Transverse colon (tissue), 4 donors: ENCODE measurements around the gene PPME1. TPM values are rescaled to one million over a fixed set of nuclear protein-coding genes. Genes with fewer than 3 reads are reported as not detected.
"Not testable (repeated sequence)": the region's sequence is repeated elsewhere in the genome, so short reads cannot be mapped to it uniquely, and the experiment has no call there.

ENCODE experiments used
- DNase-seq: peaks from one replicate; pipeline ENCODE4 v3.0.0-alpha.2; 2019
- H3K27ac ChIP-seq, 4 donors: fragments of 200-600 bp; sonication (generic); 2 replicates each; pipeline ENCODE4 v1.5.1; 2016 to 2018; ENCODE audit warnings: inconsistent platforms in 4 of 4
- H3K27me3 ChIP-seq: fragments of 200-600 bp; sonication (generic); 2 replicates; pipeline ENCODE4 v1.5.1; 2017; ENCODE audit warnings: inconsistent platforms
- H3K36me3 ChIP-seq, 4 donors: fragments of 200-600 bp; sonication (generic); 2 replicates each; pipeline ENCODE4 v1.5.1; 2017 to 2019; ENCODE audit warnings: inconsistent platforms in 4 of 4
- H3K4me1 ChIP-seq, 4 donors: fragments of 200-600 bp; sonication (generic); 2 replicates each; pipeline ENCODE4 v1.5.1; 2017 to 2020; ENCODE audit warnings: inconsistent platforms in 4 of 4
- H3K4me3 ChIP-seq, 4 donors: fragments of 200-600 bp; sonication (generic); 1 replicate in 1 of 4; 2 replicates in 3 of 4; pipeline versions ENCODE4 v1.5.1 to v1.6.1; 2017 to 2019; ENCODE audit warnings: inconsistent platforms in 4 of 4
- H3K9me3 ChIP-seq, 2 donors: fragments of 200-600 bp; sonication (generic); 2 replicates each; pipeline ENCODE4 v1.5.1; 2017 to 2019; ENCODE audit warnings: inconsistent platforms in 2 of 2
- EP300 ChIP-seq: sonication (generic); formaldehyde crosslinking; IDR thresholded peaks from one replicate; pipeline ENCODE4 v1.6.1; 2017; ENCODE audit warnings: antibody characterized with exemption, low read depth
- POLR2A ChIP-seq: fragments of 450-650 bp; IDR thresholded peaks from one replicate; pipeline ENCODE4 v1.6.1; 2016; ENCODE audit warnings: antibody characterized with exemption, mild to moderate bottlenecking, moderate library complexity
- POLR2AphosphoS5 ChIP-seq, 3 donors: sonication (generic); formaldehyde crosslinking; IDR thresholded peaks; one replicate each; pipeline ENCODE4 v1.6.1; 2016; ENCODE audit warnings: antibody characterized with exemption in 3 of 3
- WGBS, 2 donors: methylation state at CpG; one replicate each; pipeline ENCODE4 v1.1.5; 2018; ENCODE audit warnings: low coverage in 1 of 2; 5-methylcytosine and 5-hydroxymethylcytosine counted together
- in situ Hi-C, 4 donors: fragments of 200-750 bp; cut with MboI; loops; one replicate each; pipeline versions ENCODE4 v1.15.0 to v1.15.1; 2017; ENCODE audit warnings: low sequenced_read_pairs in 3 of 4, low pct_ligation_motif_present in 1 of 4, low pct_unique_long_range_greater_than_20kb in 1 of 4
- intact Hi-C: fragments of 100-400 bp; cut with DNase I; formaldehyde crosslinking; loops from one replicate; pipeline ENCODE4 v1.15.1; 2023; ENCODE audit warnings: low total_unique reads
- total RNA-seq, 4 donors: library from RNA; depleted of rRNA; stranded (reverse); fragments of >200 nt; gene quantifications; one replicate each; pipeline ENCODE4 v1.1.0, GENCODE V29; 2016
- TF ChIP-seq, protein P1 (sequence below), 5 experiments: fragments of 200-600 bp in 3 of 5; fragments of 450-650 bp in 2 of 5; sonication (generic) in 3 of 5; IDR thresholded peaks; 1 replicate in 2 of 5; 2 replicates in 3 of 5; pipeline ENCODE4 v1.5.1; 2016 to 2017; ENCODE audit warnings: antibody characterized with exemption in 5 of 5, inconsistent platforms in 3 of 5, mild to moderate bottlenecking in 2 of 5, moderate library complexity in 1 of 5

PPME1 gene
- 10 to 100 TPM; 21.3 to 33.7 (median 22.4) TPM for total RNA-seq

GRCh38 chr11:74170694-74171629 is at the start of gene PPME1, which contains the start of gene C2CD3:
TSS of gene PPME1 (plus strand) at chr11:74171289. CDS start at chr11:74171422, 133 bp downstream.
TSS of gene C2CD3 (minus strand) at chr11:74171002. CDS start at chr11:74170792, 210 bp downstream.
- peaks cover 16 to 45% (median 28%) of the 10 kb centered on the region in 4 donors for H3K4me1 ChIP-seq
- in situ Hi-C loops = no loop called here
- TF ChIP-seq, protein P1, sequence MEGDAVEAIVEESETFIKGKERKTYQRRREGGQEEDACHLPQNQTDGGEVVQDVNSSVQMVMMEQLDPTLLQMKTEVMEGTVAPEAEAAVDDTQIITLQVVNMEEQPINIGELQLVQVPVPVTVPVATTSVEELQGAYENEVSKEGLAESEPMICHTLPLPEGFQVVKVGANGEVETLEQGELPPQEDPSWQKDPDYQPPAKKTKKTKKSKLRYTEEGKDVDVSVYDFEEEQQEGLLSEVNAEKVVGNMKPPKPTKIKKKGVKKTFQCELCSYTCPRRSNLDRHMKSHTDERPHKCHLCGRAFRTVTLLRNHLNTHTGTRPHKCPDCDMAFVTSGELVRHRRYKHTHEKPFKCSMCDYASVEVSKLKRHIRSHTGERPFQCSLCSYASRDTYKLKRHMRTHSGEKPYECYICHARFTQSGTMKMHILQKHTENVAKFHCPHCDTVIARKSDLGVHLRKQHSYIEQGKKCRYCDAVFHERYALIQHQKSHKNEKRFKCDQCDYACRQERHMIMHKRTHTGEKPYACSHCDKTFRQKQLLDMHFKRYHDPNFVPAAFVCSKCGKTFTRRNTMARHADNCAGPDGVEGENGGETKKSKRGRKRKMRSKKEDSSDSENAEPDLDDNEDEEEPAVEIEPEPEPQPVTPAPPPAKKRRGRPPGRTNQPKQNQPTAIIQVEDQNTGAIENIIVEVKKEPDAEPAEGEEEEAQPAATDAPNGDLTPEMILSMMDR (IDR thresholded peaks at IDR 0.05) = peak in 4 of 5 experiments; percentile 14 to 39 (median 24)
- TF ChIP-seq POLR2A = peak; percentile 79
- no peak for TF ChIP-seq EP300
- TF ChIP-seq POLR2AphosphoS5 (IDR thresholded peaks at IDR 0.05) = peak; percentile 91 to 92 (median 92)
- intact Hi-C loops = no loop called here
- H3K27me3 ChIP-seq = no peaks in the 10 kb centered on the region
- H3K9me3 ChIP-seq = no peaks in the 10 kb centered on the region
- WGBS, 2 donors = 0% methylated on average over 7 to 62 of the region's 68 CpGs
- peak within 1 kb of the TSS; percentile 72 to 81 (median 76) for H3K4me3 ChIP-seq
- H3K27ac ChIP-seq = peak within 1 kb of the TSS; percentile 89 to 95 (median 92)
- peaks cover 0 to 18% (median 0%) of the 10 kb centered on the region in 4 donors for H3K36me3 ChIP-seq
- peak; percentile 98 for DNase-seq

DNA sequence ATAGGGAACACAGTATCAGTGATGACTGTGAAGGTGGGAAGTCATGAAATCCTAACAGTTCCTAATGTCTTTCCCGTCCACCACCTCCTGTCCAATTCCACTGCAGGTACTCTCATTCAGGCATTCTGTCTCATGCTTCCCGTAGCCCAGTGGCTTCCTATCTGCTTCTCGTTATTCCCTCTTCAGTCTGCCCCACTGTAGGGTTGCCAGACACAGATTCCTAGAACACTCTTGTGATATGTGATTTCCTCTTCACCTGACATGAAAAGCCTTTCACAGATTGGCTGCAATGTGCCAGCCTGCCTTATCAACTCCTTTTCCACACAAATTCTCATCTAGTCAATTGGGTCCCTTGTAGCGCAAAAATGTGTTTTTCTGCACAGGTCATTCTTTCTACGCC is 49.3 kb upstream of the PPME1 start:
- no peak for DNase-seq
- Histone ChIP-seq H3K4me3 (no peak overlapping the region), H3K27me3 (no peaks in the 10 kb centered on the region), H3K27ac (no peak overlapping the region), H3K9me3 (no peaks in the 10 kb centered on the region), H3K4me1 (no peaks in the 10 kb centered on the region), H3K36me3 (peaks cover 0 to 7% (median 2%) of the 10 kb centered on the region in 4 donors)
- in situ Hi-C loops (no loop called here), intact Hi-C loops (no loop called here)
- TF ChIP-seq POLR2AphosphoS5 (IDR thresholded peaks at IDR 0.05) (no peak), EP300 (no peak), POLR2A (no peak)
- TF ChIP-seq, protein P1 (IDR thresholded peaks at IDR 0.05) = no peak
- 91 to 96% methylated on average over 5 of the region's 5 CpGs for WGBS, 2 donors

GRCh38 chr11:74123008-74123448 is 48.1 kb upstream of the PPME1 start:
- no peak overlapping the region for H3K27ac ChIP-seq
- no peak for DNase-seq
- no peaks in the 10 kb centered on the region for H3K9me3 ChIP-seq
- TF ChIP-seq EP300 = no peak
- TF ChIP-seq POLR2AphosphoS5 (IDR thresholded peaks at IDR 0.05) = no peak
- no peak for TF ChIP-seq POLR2A
- TF ChIP-seq, protein P1 (IDR thresholded peaks at IDR 0.05) = no peak
- H3K36me3 ChIP-seq = no peaks in the 10 kb centered on the region
- H3K4me1 ChIP-seq = no peaks in the 10 kb centered on the region
- no peaks in the 10 kb centered on the region for H3K27me3 ChIP-seq
- in situ Hi-C loops = no loop called here
- intact Hi-C loops = no loop called here
- no peak overlapping the region for H3K4me3 ChIP-seq

- DNase-seq, H3K4me3 ChIP-seq, in situ Hi-C loops, H3K27me3 ChIP-seq, H3K9me3 ChIP-seq, intact Hi-C loops, H3K4me1 ChIP-seq, H3K27ac ChIP-seq: not testable (repeated sequence)
- H3K36me3 ChIP-seq = peaks cover 0 to 14% (median 6%) of the 10 kb centered on the region in 4 donors
- 94% methylated on average over 31 of the region's 33 CpGs; no CpG with 5 or more reads in 1 of the 2 donors for WGBS, 2 donors
Measured at GRCh38 chr11:74129121-74129520, 42.0 kb upstream of the PPME1 start.
